Common myeloid progenitor, CD34-positive (primary cell): ENCODE measurements around the gene OR10G8.

Experiments
- CTCF ChIA-PET: fragments of 350-600 bp; sonication (Branson Sonifier 250); formaldehyde crosslinking; loops from one replicate; lab custom pipeline; 2021; ENCODE audit warnings: antibody characterized with exemption; lab: Charles Lee
- POLR2A ChIA-PET: fragments of 350-600 bp; sonication (Branson Sonifier 250); formaldehyde crosslinking; loops from one replicate; lab custom pipeline; 2021; ENCODE audit warnings: antibody characterized with exemption; lab: Charles Lee
- DNase-seq, 3 donors: peaks; one replicate each; pipeline versions ENCODE4 v3.0.0 to v3.0.0-alpha.2; 2013
- H3K27ac ChIP-seq, 2 experiments: 1 replicate in 1 of 2; 2 replicates in 1 of 2; pipeline ENCODE4 v1.7.0; 2013; ENCODE audit warnings: inconsistent platforms in 2 of 2, low read length in 2 of 2, mild to moderate bottlenecking in 2 of 2, low read depth in 1 of 2, moderate library complexity in 1 of 2; ENCODE audit not compliant: severe bottlenecking in 2 of 2, insufficient read depth in 1 of 2, poor library complexity in 1 of 2
- H3K27me3 ChIP-seq, 5 experiments: replicated peaks in 2 of 5; 1 replicate in 3 of 5; 2 replicates in 2 of 5; pipeline versions ENCODE4 v1.6.1 to v1.7.0; 2013; ENCODE audit warnings: low read length in 4 of 5, mild to moderate bottlenecking in 2 of 5, moderate library complexity in 2 of 5, inconsistent platforms in 1 of 5; ENCODE audit not compliant: insufficient read depth in 5 of 5, control insufficient read depth in 4 of 5
- H3K36me3 ChIP-seq, 4 experiments: 1 replicate in 2 of 4; 2 replicates in 2 of 4; pipeline versions ENCODE4 v1.6.1 to v1.7.0; 2013; ENCODE audit warnings: low read length in 3 of 4, control low read depth in 1 of 4, mild to moderate bottlenecking in 1 of 4; ENCODE audit not compliant: control insufficient read depth in 4 of 4, insufficient read depth in 4 of 4
- H3K4me1 ChIP-seq, 4 experiments: 1 replicate in 3 of 4; 2 replicates in 1 of 4; pipeline versions ENCODE4 v1.6.1 to v1.7.1; 2013; ENCODE audit warnings: low read length in 3 of 4, mild to moderate bottlenecking in 3 of 4, control low read depth in 1 of 4, inconsistent platforms in 1 of 4, moderate library complexity in 1 of 4; ENCODE audit not compliant: control insufficient read depth in 4 of 4, insufficient read depth in 4 of 4; ENCODE audit errors: control extremely low read depth in 1 of 4
- H3K4me3 ChIP-seq, 7 experiments: 1 replicate in 4 of 7; 2 replicates in 3 of 7; pipeline versions ENCODE4 v1.5.1 to v1.7.0; 2013; ENCODE audit warnings: mild to moderate bottlenecking in 7 of 7, low read length in 6 of 7, moderate library complexity in 6 of 7, inconsistent platforms in 2 of 7, low read depth in 2 of 7, control low read depth in 1 of 7; ENCODE audit not compliant: insufficient read depth in 4 of 7, control insufficient read depth in 1 of 7; ENCODE audit errors: extremely low read depth in 1 of 7
- H3K9me3 ChIP-seq, 5 experiments: 1 replicate in 4 of 5; 2 replicates in 1 of 5; pipeline versions ENCODE4 v1.6.1 to v1.7.1; 2013; ENCODE audit warnings: low read length in 4 of 5, mild to moderate bottlenecking in 2 of 5, inconsistent platforms in 1 of 5, low read depth in 1 of 5, moderate library complexity in 1 of 5; ENCODE audit not compliant: control insufficient read depth in 4 of 5, insufficient read depth in 2 of 5; ENCODE audit errors: control extremely low read depth in 1 of 5
- WGBS: methylation state at CpG from one replicate; pipeline ENCODE4 v1.1.5; 2013; ENCODE audit not compliant: insufficient coverage; 5-methylcytosine and 5-hydroxymethylcytosine counted together

The OR10G8 gene

GRCh38 chr11:124039557-124039956 lies 13.0 kb downstream of the OR10G8 start:
- Histone ChIP-seq H3K36me3 (no peaks in the 10 kb centered on the region), H3K27me3 (peaks cover 0 to 2% (median 0%) of the 10 kb centered on the region in 5 experiments), H3K27ac (no peak overlapping the region), H3K4me3 (no peak overlapping the region), H3K4me1 (no peaks in the 10 kb centered on the region), H3K9me3 (no peaks in the 10 kb centered on the region)
- CTCF ChIA-PET, result no interaction called here
- POLR2A ChIA-PET, result interaction anchor here (0.5 kb wide), 1 partner anchor 450 kb away, joined by 3 read pairs; no protein-coding TSS in a partner anchor
- no peak for DNase-seq
- WGBS, result 94% methylated on average over 7 of the region's 9 CpGs

- no peak for DNase-seq
- Histone ChIP-seq H3K4me3 (no peak within 1 kb of the TSS), H3K36me3 (no peaks in the 10 kb centered on the region), H3K4me1 (no peaks in the 10 kb centered on the region), H3K9me3 (no peaks in the 10 kb centered on the region), H3K27ac (no peak within 1 kb of the TSS), H3K27me3 (peaks cover 0 to 2% (median 0%) of the 10 kb centered on the region in 5 experiments)
- POLR2A ChIA-PET, result no interaction called here
- no CpG with 5 or more reads among the region's 1 CpG for WGBS
- CTCF ChIA-PET, result no interaction called here
Measured at GRCh38 chr11:124041254-124041653, 14.7 kb downstream of the OR10G8 start, which contains the start of gene OR10G7. Gene OR10G7, minus strand, starts transcription at chr11:124041325. Its CDS starts 2,324 bp downstream, at chr11:124039001.

DNA sequence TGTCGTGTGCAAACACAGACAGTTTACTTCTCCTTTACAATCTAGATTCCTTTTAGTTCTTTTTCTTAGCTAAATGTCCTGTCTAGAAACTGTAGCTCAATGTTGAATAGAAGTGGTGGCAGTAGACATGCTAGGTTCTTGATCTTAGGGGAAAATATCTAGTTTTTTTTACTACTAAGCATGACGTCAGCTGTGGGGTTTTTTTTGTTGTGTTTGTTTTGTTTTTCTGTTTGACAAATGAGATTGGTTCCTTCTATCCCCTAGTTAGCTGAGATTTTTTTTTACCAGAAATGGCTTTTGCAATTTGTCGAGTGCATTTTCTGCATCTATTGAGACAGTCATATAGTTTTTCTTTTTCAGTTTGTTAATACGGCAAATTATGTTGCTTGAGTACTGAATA lies 16.8 kb downstream of the OR10G8 start:
- Histone ChIP-seq H3K36me3 (no peaks in the 10 kb centered on the region), H3K27me3 (peaks cover 0 to 2% (median 0%) of the 10 kb centered on the region in 5 experiments), H3K27ac (no peak overlapping the region), H3K9me3 (no peaks in the 10 kb centered on the region), H3K4me3 (no peak overlapping the region), H3K4me1 (no peaks in the 10 kb centered on the region)
- DNase-seq, result no peak
- ChIA-PET POLR2A (interaction anchor here (0.6 kb wide), 1 partner anchor 12 kb away, joined by 5 read pairs; no protein-coding TSS in a partner anchor), CTCF (no interaction called here)
- no CpG with 5 or more reads among the region's 4 CpGs for WGBS

GRCh38 chr11:124050748-124051147 lies 24.1 kb downstream of the OR10G8 start:
- Histone ChIP-seq H3K27ac (no peak overlapping the region), H3K9me3 (no peaks in the 10 kb centered on the region), H3K4me3 (no peak overlapping the region), H3K27me3 (no peaks in the 10 kb centered on the region), H3K4me1 (peaks cover 0 to 5% (median 0%) of the 10 kb centered on the region in 4 experiments), H3K36me3 (no peaks in the 10 kb centered on the region)
- POLR2A ChIA-PET, result no interaction called here
- CTCF ChIA-PET, result no interaction called here
- DNase-seq, result no peak
- WGBS, result no CpG with 5 or more reads among the region's 1 CpG

DNA sequence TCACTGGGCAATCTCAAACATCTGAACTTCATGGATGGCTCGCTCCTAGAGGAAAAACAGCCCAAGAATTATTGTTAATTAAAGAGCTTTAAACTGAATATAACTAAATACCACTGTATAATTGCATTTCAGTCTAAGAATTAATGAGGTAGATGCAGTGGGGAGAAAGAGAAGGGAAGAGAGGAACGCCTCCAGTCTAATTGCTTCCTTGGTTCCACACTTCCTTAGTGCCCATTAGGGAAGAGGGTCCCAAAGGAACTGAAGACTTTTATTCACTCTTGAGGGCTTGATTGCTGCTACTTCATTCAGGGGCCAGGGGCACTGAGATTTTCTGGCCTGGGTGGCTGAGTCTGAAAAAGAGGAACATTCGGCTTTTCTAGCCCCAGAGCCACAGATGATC lies 26.4 kb downstream of the OR10G8 start:
- ChIA-PET POLR2A (no interaction called here), CTCF (interaction anchor here (1.3 kb wide), 1 partner anchor 16 kb away, joined by 4 read pairs; no protein-coding TSS in a partner anchor)
- DNase-seq, result no peak
- H3K27ac ChIP-seq, result no peak overlapping the region
- 94% methylated on average over 2 of the region's 3 CpGs for WGBS
- no peaks in the 10 kb centered on the region for H3K27me3 ChIP-seq
- peaks cover 0 to 5% (median 0%) of the 10 kb centered on the region in 4 experiments for H3K4me1 ChIP-seq
- H3K4me3 ChIP-seq, result no peak overlapping the region
- H3K36me3 ChIP-seq, result no peaks in the 10 kb centered on the region
- H3K9me3 ChIP-seq, result no peaks in the 10 kb centered on the region

GRCh38 chr11:124068601-124069110 lies 42.1 kb downstream of the OR10G8 start:
- Histone ChIP-seq H3K4me3 (no peak overlapping the region), H3K36me3 (no peaks in the 10 kb centered on the region), H3K27ac (no peak overlapping the region), H3K4me1 (peaks cover 7 to 25% (median 24%) of the 10 kb centered on the region in 4 experiments), H3K27me3 (peaks cover 0 to 1% (median 0%) of the 10 kb centered on the region in 5 experiments), H3K9me3 (peaks cover 0 to 2% (median 0%) of the 10 kb centered on the region in 5 experiments)
- DNase-seq, result no peak
- 90% methylated on average over 2 of the region's 4 CpGs for WGBS
- CTCF ChIA-PET, result interaction anchor here (0.8 to 6.0 kb wide), 13 partner anchors 13 to 334 kb away, joined by 3 to 40 read pairs (median 4); partner anchors contain the start of gene OR10G6
- POLR2A ChIA-PET, result no interaction called here
